ENCODE results near the gene B3GNT7. TPM values are rescaled to one million over a fixed set of nuclear protein-coding genes. Genes with fewer than 3 reads are reported as not detected.

Gene B3GNT7
- total RNA-seq, 2 donors from 2014 or later, result 13.0 to 32.3 TPM

GRCh38 chr2:231433990-231434389 is 38.5 kb downstream of the B3GNT7 start:
- no peak for TF ChIP-seq CTCF (conservative IDR thresholded peaks at IDR 0.05)
- Histone ChIP-seq H3K9ac (ENCODE audit: extremely low read depth, low read length, poor library complexity, severe bottlenecking) (no peak overlapping the region), H3K4me3 (ENCODE audit: low read length) (no peak overlapping the region), H3K4me1 (ENCODE audit: control insufficient read depth, insufficient read depth, low read length) (no peaks in the 10 kb centered on the region), H3K27ac (ENCODE audit: low read depth, low read length) (no peak overlapping the region), H3K36me3 (ENCODE audit: control insufficient read depth, insufficient read depth, low read length) (no peaks in the 10 kb centered on the region), H3K27me3 (ENCODE audit: control insufficient read depth, insufficient read depth, low read length, poor library complexity, severe bottlenecking) (no peaks in the 10 kb centered on the region), H3K9me3 (ENCODE audit: control insufficient read depth, low read length) (peaks cover 14% of the 10 kb centered on the region)
- Mint-ChIP-seq H3K27ac (no peak overlapping the region), H3K4me3 (no peak overlapping the region), H3K9me3 (peaks cover 34% of the 10 kb centered on the region), H3K27me3 (ENCODE audit: insufficient read depth) (peaks cover 2% of the 10 kb centered on the region), H3K36me3 (ENCODE audit: low read depth) (peaks cover 1% of the 10 kb centered on the region), H3K4me1 (no peaks in the 10 kb centered on the region)
- no peak for DNase-seq
- 95 to 96% methylated on average over 8 of the region's 8 CpGs for WGBS, 2 experiments (ENCODE audit: insufficient coverage in 1 of 2, insufficient read length in 1 of 2)

- Mint-ChIP-seq H3K27me3 (ENCODE audit: insufficient read depth) (no peaks in the 10 kb centered on the region), H3K4me3 (no peak overlapping the region), H3K27ac (no peak overlapping the region), H3K4me1 (no peaks in the 10 kb centered on the region), H3K9me3 (peaks cover 8% of the 10 kb centered on the region), H3K36me3 (ENCODE audit: low read depth) (no peaks in the 10 kb centered on the region)
- H3K9ac ChIP-seq (ENCODE audit: extremely low read depth, low read length, poor library complexity, severe bottlenecking), result no peak overlapping the region
- no peak for DNase-seq
- WGBS, 2 experiments (ENCODE audit: insufficient coverage in 1 of 2, insufficient read length in 1 of 2), result 93 to 94% methylated on average over 12 to 13 of the region's 13 CpGs
- no peaks in the 10 kb centered on the region for H3K27me3 ChIP-seq (ENCODE audit: control insufficient read depth, insufficient read depth, low read length, poor library complexity, severe bottlenecking)
- no peaks in the 10 kb centered on the region for H3K36me3 ChIP-seq (ENCODE audit: control insufficient read depth, insufficient read depth, low read length)
- H3K9me3 ChIP-seq (ENCODE audit: control insufficient read depth, low read length), result peaks cover 4% of the 10 kb centered on the region
- no peak overlapping the region for H3K4me3 ChIP-seq (ENCODE audit: low read length)
- no peak overlapping the region for H3K27ac ChIP-seq (ENCODE audit: low read depth, low read length)
- no peak for TF ChIP-seq CTCF (conservative IDR thresholded peaks at IDR 0.05)
- H3K4me1 ChIP-seq (ENCODE audit: control insufficient read depth, insufficient read depth, low read length), result no peaks in the 10 kb centered on the region
Observed at GRCh38 chr2:231436957-231437356, 41.4 kb downstream of the B3GNT7 start.

- no peak for TF ChIP-seq CTCF (conservative IDR thresholded peaks at IDR 0.05)
- peaks cover 7% of the 10 kb centered on the region for H3K4me1 ChIP-seq (ENCODE audit: control insufficient read depth, insufficient read depth, low read length)
- H3K27ac ChIP-seq (ENCODE audit: low read depth, low read length), result no peak overlapping the region
- no peak overlapping the region for H3K4me3 ChIP-seq (ENCODE audit: low read length)
- H3K9me3 ChIP-seq (ENCODE audit: control insufficient read depth, low read length), result no peaks in the 10 kb centered on the region
- H3K9me3 Mint-ChIP-seq, result no peaks in the 10 kb centered on the region
- H3K4me1 Mint-ChIP-seq, result peaks cover 15% of the 10 kb centered on the region
- H3K9ac ChIP-seq (ENCODE audit: extremely low read depth, low read length, poor library complexity, severe bottlenecking), result no peak overlapping the region
- no peaks in the 10 kb centered on the region for H3K27me3 ChIP-seq (ENCODE audit: control insufficient read depth, insufficient read depth, low read length, poor library complexity, severe bottlenecking)
- peaks cover 16% of the 10 kb centered on the region for H3K36me3 Mint-ChIP-seq (ENCODE audit: low read depth)
- no peak overlapping the region for H3K4me3 Mint-ChIP-seq
- H3K27me3 Mint-ChIP-seq (ENCODE audit: insufficient read depth), result no peaks in the 10 kb centered on the region
- DNase-seq, result no peak
- peaks cover 32% of the 10 kb centered on the region for H3K36me3 ChIP-seq (ENCODE audit: control insufficient read depth, insufficient read depth, low read length)
- H3K27ac Mint-ChIP-seq, result no peak overlapping the region
- 80 to 89% methylated on average over 2 to 4 of the region's 4 CpGs for WGBS, 2 experiments (ENCODE audit: insufficient coverage in 1 of 2, insufficient read length in 1 of 2)
Observed at GRCh38 chr2:231449503-231450054, 54.1 kb downstream of the B3GNT7 start.
